K562 treated with DMSO at 1 percent for 48 hours (cell line): ENCODE measurements around the gene PGK2. TPM values are rescaled to one million over a fixed set of nuclear protein-coding genes. Genes with fewer than 3 reads are reported as not detected.

Experiments used
- total RNA-seq: library from RNA; unstranded; fragments of 300-600 nt; gene quantifications from 2 replicates; pipeline ENCODE4 v1.2.3, GENCODE V29; 2022; ENCODE audit warnings: low replicate concordance; ENCODE audit errors: extremely low read depth

PGK2 gene
- total RNA-seq: not detected in 2 replicates

DNA sequence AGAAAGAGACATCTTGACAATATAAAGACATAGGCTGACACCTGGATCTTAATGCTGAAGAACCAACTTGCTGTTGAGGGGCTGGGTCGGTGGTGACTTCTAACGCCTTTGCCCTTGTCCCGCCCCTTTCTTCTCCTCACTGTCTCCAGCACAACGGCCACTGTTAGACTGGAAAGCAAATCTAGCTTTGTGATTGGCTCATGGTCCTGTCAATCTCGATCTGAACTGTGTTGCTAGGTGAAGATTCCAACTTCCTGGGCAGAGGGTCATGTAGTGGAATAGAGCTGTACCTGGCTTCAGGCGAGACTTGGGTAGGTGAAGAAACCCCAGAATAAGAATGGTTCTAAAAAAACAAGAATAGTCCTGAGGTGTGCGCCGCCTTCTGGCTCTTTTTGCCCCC, at the start of gene PGK2:
TSS of gene PGK2 (minus strand) at position 110 of the 400 bp plus-strand sequence. CDS start at position 12, 98 bp downstream.

GRCh38 chr6:49744259-49744658, 42.8 kb downstream of the PGK2 start, which contains the start of gene CRISP3:
CRISP3 (minus strand) TSS chr6:49744388; CDS start chr6:49744367, 21 bp downstream.

Other genes starting within 250 kb of the PGK2 start
- not detected in 2 replicates for gene C6orf141, start 236.6 kb downstream of the PGK2 start, total RNA-seq
- 346 TPM in 1 of 2 replicates, not detected in the other for gene RHAG, start 150.4 kb downstream of the PGK2 start, total RNA-seq
- gene CRISP2, start 73.7 kb downstream of the PGK2 start, total RNA-seq: not detected in 2 replicates
- gene CRISP3, start 42.9 kb downstream of the PGK2 start, total RNA-seq: not detected in 2 replicates
- gene CRISP1, start 79.2 kb upstream of the PGK2 start, total RNA-seq: not detected in 2 replicates
- gene DEFB114, start 176.9 kb upstream of the PGK2 start, total RNA-seq: not detected in 2 replicates
- not detected in 2 replicates for gene DEFB113, start 182.3 kb upstream of the PGK2 start, total RNA-seq
- not detected in 2 replicates for gene DEFB110, start 234.7 kb upstream of the PGK2 start, total RNA-seq